ENCODE measurements around the gene ZNF414.

Gene ZNF414

DNA sequence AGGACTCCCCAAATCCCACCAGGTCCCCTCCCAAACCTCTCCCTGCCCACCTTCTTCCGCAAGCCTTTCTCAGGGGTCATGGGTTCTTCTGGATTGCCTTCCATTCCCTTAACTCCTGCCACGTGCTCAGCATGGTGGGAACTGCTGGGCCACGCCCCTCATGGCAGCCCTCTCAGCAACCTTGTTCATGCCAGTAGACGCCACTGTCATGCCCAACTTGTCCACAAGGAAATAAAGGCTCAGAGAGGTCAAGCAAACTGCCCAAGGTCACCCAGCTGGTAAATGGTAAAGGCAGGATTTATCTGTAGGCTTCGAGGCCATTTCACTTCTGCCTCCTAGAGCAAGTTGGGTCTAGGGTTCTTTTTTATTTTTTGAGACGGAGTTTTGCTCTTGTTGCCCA, 22.4 kb downstream of the ZNF414 start:
- DNase-seq: no peak

DNA sequence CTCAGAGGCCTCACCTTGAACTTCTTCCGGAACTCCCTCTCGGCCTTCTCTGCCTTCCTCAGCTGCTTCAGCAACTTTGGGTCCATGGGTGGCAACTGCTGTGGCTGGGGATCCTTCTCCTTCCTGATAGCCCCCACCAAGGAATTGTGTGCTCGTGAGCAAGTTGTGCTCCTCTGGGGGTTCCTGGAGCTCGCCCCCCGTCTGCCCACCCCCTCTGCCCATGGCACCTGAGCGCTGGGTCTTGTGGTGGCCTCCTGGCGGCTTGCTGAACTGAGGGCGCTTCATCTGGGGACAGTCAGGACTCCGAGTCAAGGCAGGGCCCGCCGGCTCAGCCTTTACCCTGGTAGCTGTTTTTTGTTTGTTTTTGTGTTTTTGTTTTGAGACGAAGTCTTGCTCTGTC, 23.1 kb downstream of the ZNF414 start:
- DNase-seq: no peak

DNA sequence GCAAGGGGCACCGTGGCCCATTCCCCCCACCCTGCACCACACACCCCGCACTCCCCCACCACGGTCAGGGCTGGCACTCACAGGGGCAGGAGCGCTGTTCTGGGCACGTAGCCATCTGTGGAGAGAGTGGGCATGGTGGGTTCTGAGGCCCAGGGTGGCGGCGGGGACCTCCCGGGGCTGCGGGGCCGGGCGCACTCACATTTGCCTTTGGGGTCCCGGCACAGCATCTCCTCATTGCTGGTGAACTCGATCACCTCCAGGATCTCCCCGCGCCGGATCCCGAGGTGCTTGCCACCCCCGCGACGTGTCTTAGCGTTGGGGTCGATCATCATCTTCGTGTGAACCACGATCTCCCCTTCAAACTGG, 23.6 kb downstream of the ZNF414 start:
- DNase-seq: no peak

DNA sequence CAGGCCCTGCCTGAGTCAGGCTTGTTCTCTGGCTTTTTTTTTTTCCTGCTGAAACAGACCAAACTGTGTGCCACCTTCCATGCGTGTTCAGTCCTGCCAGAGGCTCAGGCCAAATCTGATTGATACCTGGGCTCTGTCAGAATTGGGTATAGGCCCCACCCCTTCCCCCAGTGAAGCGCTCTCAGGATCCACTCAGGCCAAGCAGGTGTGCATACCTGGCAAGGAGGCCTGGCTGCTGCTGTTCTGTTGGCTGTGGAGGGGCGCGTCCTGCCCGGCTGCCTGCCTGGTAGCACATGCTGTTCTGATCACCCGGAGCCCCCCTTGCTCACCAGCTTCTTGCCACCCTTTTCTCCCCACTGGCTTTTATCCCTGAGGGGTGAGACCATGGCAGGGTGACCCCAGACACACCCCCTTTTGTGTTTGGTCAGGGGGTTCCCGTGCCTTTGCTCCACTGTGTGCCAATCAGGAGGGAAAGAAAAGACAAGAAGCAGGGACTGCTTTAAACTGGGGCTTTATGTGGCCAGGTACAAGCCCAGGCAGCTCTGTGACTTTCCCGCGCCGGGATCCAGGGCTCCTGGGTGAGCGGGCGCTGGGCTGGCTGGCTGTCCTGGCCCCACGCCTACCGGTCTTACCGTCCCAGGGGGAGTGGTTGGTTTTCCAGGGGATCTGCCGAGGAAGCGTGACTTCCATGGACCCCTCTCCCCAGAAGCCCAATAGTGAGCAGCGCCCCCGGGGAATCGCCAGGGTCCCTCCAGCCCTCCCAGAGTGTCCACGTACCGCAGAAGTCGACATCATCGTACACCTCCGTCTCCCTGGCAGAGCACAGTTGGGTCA, 24.2 kb downstream of the ZNF414 start:
- no peak for DNase-seq

- DNase-seq: no peak
Measured at GRCh38 chr19:8488365-8488764, 25.6 kb downstream of the ZNF414 start.

- DNase-seq: peak in 29 of 58 donors; percentile 3 to 61 (median 33)
Measured at GRCh38 chr19:8487137-8487851, 26.7 kb downstream of the ZNF414 start.

DNA sequence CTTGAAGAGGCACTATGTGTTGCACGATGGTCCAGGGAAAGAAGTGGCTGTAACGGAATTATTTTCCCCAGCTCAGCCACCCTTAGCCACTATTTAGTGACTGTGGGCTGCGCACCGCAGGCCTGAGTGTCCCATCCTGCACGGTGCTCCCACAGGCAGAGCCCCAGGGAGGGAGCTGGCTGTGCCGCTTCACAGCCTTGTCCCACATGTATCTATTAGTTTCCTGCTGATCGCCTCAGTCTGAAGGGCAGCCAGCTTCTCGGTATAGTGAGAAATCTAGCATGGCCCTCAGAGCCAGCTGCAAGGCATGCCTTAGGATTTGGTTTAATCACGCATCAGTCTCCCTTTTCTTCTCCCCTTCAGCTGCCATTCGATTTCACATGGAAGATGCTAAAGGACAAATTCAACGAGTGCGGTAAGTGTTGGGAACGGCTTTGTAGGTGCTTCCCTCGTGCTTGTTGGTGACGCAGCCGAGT, 27.3 kb downstream of the ZNF414 start:
- DNase-seq: no peak

DNA sequence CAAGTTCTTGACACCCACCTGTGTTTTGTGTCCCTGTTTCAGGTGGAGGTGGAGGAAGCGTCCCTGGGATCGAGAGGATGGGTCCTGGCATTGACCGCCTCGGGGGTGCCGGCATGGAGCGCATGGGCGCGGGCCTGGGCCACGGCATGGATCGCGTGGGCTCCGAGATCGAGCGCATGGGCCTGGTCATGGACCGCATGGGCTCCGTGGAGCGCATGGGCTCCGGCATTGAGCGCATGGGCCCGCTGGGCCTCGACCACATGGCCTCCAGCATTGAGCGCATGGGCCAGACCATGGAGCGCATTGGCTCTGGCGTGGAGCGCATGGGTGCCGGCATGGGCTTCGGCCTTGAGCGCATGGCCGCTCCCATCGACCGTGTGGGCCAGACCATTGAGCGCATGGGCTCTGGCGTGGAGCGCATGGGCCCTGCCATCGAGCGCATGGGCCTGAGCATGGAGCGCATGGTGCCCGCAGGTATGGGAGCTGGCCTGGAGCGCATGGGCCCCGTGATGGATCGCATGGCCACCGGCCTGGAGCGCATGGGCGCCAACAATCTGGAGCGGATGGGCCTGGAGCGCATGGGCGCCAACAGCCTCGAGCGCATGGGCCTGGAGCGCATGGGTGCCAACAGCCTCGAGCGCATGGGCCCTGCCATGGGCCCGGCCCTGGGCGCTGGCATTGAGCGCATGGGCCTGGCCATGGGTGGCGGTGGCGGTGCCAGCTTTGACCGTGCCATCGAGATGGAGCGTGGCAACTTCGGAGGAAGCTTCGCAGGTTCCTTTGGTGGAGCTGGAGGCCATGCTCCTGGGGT, 28.2 kb downstream of the ZNF414 start:
- DNase-seq: no peak

DNA sequence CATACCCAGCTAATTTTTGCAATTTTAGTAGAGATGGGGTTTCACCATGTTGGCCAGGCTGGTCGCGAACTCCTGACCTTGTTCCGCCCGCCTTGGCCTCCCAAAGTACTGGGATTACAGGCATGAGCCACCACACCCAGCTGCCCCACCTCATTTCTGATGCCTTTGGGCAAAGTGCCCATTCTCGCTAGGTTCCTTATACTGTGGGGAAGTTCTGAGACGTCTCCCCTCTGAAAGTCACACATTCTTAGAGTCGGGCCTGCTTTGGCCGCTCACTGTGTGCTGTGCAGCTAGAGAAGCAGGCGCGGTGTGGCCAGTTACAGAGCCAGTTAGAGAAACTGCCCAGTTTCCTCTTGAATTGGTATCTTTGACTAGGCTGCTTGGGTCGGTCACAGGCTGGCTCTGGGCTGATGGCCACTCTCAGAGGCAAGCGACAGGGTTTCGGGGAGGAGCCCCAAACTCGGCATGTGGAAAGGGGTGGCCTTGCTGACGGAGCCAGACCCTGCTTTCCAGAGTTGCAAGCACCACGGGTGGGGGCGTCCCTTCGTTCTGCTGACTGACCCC, 29.6 kb downstream of the ZNF414 start:
- DNase-seq: peak in 9 of 58 donors; percentile 7 to 21 (median 17)

DNA sequence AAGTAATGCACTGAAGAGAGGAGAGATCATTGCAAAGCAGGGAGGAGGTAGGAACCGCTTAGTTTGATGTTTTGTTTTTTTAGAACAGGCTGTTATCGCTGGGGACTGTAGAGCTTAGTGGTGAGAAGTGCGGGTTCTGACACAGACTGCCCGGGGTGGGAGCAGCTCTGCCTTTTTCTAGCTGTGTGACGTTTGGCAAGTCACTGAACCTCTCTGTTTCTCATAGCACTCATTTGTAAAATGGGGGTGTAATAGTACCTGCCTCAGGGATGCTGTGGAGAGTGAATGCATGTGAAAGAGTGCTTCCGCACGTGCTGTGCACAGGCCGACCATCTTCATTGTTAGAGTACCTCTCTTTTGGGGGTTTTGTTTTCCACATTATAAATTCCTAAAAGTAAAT, 30.8 kb downstream of the ZNF414 start:
- DNase-seq: no peak

DNA sequence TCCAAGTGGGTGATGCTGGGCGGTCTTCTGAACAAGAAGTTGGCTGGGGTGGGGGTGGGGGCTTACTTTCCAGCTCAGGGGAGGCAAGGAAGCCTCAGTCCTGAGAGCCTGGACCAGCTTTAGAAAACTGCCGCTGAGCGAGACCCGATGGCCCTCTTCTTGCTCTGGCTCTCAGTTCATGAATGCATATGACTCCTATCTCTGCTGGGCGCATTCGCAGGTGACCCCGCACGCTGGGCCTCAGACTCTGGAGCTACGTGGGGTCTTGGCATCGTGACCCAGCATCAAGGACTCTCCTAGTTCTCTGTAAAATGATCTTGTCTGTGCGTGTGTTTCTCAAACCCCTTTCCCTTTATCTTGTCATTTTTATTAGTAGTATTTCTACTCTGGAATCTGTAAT, 31.3 kb downstream of the ZNF414 start:
- no peak for DNase-seq

GRCh38 chr19:8481616-8482015, 32.4 kb downstream of the ZNF414 start:
- no peak for DNase-seq

- DNase-seq: no peak
Measured at GRCh38 chr19:8481201-8481600, 32.8 kb downstream of the ZNF414 start.

DNA sequence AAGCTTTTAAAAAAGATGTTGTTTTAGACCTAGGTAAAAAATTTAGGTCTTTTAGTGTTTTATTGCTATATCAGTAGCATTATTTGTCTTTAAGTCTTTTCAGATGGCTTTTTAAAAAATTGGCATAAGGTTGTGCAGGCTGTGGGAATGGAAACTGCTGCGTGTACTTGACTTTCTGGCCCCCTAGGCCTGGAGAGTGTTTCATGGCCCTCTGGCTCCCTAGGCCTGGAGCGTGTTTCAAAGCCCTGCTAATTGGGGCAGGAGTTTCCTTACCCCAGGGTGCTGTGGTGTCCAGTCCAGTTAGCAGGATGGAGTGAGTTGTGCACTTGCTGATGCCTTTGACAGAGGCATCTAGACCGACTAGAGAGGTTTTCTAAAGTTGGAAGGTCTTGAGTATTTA, 35.4 kb downstream of the ZNF414 start:
- no peak for DNase-seq

GRCh38 chr19:8477889-8478288, 36.1 kb downstream of the ZNF414 start:
- no peak for DNase-seq

- DNase-seq: no peak
Measured at GRCh38 chr19:8476524-8476923, 37.4 kb downstream of the ZNF414 start.

GRCh38 chr19:8475005-8475404, 39.0 kb downstream of the ZNF414 start:
- DNase-seq: no peak

DNA sequence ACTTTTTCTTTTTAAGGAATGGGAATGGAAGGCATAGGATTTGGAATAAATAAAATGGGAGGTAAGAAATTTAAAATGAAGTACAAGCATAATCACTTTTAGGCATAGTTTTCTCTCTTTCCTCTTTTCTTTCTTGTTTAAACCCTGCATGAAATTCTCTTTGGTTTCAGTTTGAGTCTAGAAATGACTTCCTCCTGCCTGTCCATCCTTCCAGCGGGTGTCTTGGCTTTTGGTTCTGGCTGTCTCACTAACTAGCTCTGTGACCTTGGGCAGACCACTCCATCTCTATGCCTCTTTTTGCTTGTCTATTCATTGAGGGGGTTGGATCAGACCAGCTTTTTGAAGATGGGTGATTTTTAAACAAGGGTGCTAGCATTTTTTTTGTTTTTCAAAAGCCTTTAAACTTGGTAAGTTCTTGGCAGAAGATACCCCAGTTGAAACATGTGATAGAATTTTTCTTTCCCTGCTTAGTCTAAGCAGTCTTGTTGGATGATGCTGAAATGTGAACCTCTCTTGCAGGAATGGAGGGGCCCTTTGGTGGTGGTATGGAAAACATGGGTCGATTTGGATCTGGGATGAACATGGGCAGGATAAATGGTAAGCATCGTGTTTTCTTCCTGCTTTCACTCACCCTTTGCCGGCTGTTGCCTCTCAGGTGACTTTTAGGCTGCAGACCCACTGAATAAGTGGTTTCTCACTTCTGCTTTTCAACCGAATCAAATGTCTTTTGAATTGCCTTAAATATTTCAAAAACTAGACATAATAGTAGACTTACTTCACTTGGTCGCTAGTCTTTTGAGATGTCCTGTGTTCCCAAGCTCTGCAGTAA, 40.1 kb downstream of the ZNF414 start:
- peak in 4 of 58 donors; percentile 1 to 21 (median 8) for DNase-seq

- DNase-seq: no peak
Measured at GRCh38 chr19:8469613-8470368, 44.2 kb downstream of the ZNF414 start.
